GM13977 (cell line): Measurements from ENCODE around the gene DRD4.

ENCODE experiments used
- DNase-seq: peaks from one replicate; pipeline ENCODE4 v3.0.0; 2012; ENCODE audit warnings: low spot score
- in situ Hi-C: fragments of 300-500 bp; cut with MboI; formaldehyde crosslinking; loops from one replicate; pipeline ENCODE4 v1.12.0; 2022; ENCODE audit warnings: low sequenced_read_pairs, low pct_unique_long_range_greater_than_20kb, mixed read lengths, inconsistent platforms; ENCODE audit not compliant: unreplicated experiment
- TF ChIP-seq, protein P1 (sequence below): IDR thresholded peaks from 2 replicates; pipeline ENCODE4 v1.5.1; 2012; ENCODE audit warnings: mild to moderate bottlenecking, control low read depth; ENCODE audit not compliant: insufficient read depth; ENCODE audit errors: extremely low read depth, missing control alignments

The DRD4 gene

GRCh38 chr11:603154-603553, 33.9 kb upstream of the DRD4 start:
- in situ Hi-C loops: no loop called here
- no peak for DNase-seq
- TF ChIP-seq, protein P1, sequence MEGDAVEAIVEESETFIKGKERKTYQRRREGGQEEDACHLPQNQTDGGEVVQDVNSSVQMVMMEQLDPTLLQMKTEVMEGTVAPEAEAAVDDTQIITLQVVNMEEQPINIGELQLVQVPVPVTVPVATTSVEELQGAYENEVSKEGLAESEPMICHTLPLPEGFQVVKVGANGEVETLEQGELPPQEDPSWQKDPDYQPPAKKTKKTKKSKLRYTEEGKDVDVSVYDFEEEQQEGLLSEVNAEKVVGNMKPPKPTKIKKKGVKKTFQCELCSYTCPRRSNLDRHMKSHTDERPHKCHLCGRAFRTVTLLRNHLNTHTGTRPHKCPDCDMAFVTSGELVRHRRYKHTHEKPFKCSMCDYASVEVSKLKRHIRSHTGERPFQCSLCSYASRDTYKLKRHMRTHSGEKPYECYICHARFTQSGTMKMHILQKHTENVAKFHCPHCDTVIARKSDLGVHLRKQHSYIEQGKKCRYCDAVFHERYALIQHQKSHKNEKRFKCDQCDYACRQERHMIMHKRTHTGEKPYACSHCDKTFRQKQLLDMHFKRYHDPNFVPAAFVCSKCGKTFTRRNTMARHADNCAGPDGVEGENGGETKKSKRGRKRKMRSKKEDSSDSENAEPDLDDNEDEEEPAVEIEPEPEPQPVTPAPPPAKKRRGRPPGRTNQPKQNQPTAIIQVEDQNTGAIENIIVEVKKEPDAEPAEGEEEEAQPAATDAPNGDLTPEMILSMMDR: no peak

DNA sequence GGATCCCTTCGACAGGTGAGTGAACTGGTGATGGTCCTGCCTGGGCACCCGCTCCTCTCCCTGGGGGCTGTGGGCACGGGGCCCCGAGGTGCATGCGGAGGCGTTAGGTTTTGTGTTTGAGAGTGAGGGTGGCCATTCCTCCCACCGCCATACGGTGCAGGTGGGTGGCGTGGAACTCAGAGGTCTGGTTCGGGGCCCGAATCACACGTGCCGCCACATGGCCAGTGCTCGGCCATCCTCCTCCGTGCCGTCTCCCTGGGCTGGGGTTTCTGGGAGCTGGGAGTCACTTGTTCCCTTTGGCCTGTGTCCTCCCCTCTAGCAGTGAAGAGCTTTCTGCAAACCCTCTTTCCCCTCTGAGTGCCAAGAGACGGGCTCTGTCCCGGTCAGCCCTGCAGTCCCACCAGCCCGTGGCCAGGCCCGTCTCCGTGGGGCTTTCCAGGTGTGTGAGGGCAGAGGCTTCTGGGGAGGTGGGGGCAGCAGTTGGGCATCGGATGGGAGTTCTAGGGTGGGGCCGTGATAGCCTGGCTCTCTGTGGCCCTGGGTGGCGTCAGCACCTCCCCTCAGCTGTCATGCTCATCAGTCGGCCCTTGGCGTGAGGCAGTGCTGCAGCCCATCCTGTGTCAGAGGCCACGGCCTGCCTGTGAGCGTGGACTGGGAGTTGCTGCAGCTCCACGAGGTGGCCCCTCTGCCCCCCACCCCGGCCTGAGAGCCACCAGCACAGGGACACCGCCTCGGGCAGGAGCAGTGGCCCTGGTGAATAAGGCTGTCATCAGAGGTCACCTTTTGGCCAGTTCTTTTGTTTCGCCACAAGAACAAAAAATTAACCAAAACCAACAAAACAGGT, 31.6 kb upstream of the DRD4 start:
- DNase-seq: no peak
- TF ChIP-seq, protein P1: no peak
- in situ Hi-C loops: no loop called here

GRCh38 chr11:606245-606644, 30.8 kb upstream of the DRD4 start:
- DNase-seq: no peak
- TF ChIP-seq, protein P1: no peak
- in situ Hi-C loops: no loop called here

DNA sequence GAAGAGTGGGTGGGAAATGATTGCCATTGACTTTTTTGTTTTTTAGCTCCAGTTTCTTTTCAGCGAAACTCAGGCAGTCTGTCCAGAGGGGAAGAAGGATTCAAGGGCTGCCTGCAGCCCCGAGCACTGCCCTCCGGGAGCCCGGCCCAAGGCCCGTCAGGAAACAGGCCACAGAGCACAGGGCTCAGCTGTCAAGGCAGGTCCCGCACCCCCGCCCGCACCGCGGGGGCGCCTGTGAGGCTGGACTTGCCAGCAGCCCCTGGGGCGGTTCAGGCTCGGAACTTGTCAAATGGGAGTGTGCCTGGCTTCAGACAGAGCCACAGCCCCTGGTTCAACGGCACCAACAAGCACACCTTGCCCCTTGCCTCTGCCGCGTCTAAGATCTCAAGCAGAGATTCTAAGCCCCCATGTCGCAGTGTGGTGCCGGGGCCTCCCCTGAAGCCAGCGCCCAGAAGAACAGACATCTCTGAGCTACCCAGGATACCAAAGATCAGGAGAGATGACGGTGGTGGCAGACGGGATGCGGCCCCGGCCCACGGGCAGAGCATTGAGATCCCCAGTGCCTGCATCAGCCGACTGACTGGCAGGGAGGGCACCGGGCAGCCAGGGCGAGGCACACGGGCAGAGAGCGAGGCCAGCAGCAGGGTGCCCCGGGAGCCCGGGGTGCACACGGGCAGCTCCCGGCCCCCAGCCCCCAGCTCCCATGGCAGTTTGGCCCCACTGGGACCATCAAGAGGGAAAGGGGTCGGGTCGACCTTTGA, 29.9 kb upstream of the DRD4 start:
- TF ChIP-seq, protein P1: no peak
- DNase-seq: no peak
- in situ Hi-C loops: no loop called here

DNA sequence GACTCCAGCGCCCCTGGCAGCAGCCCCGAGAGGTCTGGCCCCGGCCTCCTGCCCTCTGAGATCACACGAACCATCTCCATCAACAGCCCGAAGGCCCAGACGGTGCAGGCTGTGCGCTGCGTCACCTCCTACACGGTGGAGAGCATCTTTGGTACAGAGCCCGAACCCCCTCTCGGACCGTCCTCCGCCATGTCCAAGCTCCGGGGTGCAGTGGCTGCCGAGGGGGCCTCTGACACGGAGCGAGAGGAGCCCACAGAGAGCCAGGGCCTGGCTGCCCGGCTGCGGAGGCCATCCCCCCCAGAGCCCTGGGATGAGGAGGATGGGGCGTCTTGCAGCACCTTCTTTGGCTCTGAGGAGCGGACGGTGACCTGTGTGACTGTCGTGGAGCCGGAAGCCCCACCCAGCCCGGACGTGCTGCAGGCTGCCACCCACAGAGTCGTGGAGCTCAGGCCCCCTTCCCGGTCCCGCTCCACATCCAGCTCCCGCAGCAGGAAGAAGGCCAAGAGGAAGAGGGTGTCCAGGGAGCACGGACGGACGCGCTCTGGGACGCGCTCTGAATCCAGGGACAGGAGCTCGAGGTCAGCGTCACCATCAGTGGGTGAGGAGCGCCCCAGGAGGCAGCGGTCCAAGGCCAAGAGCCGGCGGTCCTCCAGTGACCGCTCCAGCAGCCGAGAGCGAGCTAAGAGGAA, 29.0 kb upstream of the DRD4 start:
- TF ChIP-seq, protein P1: no peak
- DNase-seq: no peak
- in situ Hi-C loops: no loop called here

DNA sequence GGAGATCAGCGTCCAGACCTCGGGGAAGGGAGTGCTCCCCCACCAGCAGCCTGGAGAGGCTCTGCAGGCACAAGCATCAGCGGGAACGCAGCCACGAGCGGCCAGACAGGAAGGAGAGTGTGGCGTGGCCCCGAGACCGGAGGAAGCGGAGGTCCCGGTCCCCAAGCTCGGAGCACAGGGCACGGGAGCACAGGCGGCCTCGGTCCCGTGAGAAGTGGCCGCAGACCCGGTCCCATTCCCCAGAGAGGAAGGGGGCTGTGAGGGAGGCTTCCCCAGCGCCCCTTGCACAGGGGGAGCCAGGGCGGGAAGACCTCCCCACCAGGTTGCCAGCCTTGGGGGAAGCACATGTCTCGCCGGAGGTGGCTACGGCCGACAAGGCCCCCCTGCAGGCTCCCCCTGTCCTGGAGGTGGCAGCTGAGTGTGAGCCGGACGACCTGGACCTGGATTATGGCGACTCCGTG, 28.2 kb upstream of the DRD4 start:
- no peak for DNase-seq
- in situ Hi-C loops: no loop called here
- TF ChIP-seq, protein P1: no peak
